ENCODE data around the gene PHF8.
A peak's percentile ranks its signal among the peaks of the same experiment; 100 is the strongest.

The PHF8 gene

DNA sequence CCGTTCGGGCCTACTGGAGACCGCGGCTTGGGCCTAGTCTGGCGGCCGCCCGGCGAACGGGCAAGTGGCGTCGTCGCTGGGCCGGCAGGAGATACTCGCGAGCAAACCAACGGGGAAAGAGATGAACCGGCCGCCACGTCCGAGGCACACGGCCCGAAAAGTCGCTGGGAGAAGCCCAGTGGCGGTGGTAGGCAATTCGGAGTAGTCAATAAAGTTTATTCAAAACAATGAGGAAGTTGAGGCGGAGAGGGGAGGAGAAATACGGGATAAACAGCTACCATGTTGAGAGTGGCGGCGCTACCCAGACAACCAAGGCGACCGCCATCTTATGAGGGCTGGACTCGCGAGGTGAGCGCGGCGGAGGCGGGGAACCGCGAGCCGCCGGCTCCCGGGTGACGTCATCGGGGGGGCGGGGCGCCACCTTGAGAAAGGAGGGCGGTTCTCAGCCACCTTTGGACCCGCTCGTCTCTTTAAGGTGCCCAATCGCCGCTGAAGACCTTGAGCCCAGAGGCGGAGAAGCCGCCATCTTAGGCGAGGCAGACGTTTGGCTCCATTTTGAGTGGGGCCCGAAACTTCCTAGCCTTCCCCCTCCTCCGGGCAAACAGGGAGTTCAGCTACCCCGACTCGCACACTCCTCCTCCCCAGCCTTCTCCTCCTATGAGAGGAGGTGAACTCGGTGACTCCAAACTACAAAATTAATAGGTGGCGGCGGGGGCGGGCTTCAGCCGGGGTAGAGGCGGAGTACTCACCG is at the start of gene PHF8:
TSS of gene PHF8 (minus strand) at position 348 of the 751 bp plus-strand sequence. CDS start 1,745 bp downstream, outside the sequence.
- peak; percentile 95 for DNase-seq

DNA sequence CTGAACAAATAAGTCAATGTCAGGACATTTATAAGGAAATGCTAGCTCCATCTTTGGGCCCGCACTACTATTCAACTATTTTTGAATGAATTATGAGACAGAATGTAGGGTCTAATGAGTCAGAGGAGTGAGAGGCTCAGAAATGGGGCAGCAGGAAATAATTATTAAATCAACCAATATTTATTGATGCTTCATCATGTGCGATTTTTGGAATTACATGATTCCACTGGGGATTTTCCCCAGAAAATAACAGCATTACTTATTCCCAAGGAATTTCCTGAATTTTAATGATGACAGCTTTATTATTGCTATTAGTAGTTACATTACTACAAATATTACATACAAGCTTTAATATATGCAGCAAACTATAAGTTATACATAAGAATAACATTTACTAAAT is 49.3 kb upstream of the PHF8 start:
- DNase-seq, result no peak

DNA sequence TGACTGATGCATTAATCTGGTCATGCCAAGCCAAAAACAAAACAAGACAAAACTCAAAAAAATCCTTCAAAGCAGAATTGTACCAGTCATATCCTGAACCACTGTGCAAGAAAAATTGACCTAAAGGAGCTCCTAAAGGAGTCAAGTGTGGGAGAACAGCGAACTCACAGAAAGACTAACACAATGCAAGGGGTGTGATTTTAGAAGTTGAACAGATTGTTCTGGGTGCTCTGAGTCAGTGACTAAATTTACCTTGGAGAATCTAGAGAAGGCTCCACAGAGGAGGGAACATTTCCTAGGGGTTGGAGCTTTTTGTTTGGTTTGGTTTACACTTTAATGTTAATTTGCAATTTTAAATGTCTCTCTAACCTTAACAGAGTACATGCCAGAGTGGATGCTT is 48.9 kb upstream of the PHF8 start:
- DNase-seq, result no peak

GRCh38 chrX:54090880-54091279 is 46.6 kb upstream of the PHF8 start:
- DNase-seq, result no peak

- no peak for DNase-seq
Observed at GRCh38 chrX:54089191-54089590, 44.9 kb upstream of the PHF8 start.

GRCh38 chrX:54087661-54088060 is 43.4 kb upstream of the PHF8 start:
- DNase-seq, result no peak

DNA sequence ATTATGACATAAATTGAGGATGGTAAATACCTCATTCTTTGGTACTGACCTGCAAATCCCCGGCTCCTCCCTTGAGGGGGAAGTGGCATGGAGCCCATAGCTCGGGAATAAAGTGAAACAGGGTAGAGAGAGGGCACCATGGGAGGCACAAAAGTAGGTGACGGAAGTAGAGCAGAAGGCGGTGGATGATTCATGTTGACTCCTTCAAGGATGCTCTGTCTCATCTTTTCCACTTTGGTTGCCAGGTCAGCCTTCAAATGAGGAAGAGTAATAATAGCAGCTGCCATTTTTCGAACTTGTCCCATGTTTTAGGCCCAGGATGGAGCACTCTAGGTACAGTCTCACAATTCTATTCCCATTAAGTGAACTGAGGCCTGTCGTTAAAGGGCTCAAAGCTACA is 41.4 kb upstream of the PHF8 start:
- DNase-seq, result no peak

GRCh38 chrX:54076903-54077302 is 32.6 kb upstream of the PHF8 start:
- no peak for DNase-seq

DNA sequence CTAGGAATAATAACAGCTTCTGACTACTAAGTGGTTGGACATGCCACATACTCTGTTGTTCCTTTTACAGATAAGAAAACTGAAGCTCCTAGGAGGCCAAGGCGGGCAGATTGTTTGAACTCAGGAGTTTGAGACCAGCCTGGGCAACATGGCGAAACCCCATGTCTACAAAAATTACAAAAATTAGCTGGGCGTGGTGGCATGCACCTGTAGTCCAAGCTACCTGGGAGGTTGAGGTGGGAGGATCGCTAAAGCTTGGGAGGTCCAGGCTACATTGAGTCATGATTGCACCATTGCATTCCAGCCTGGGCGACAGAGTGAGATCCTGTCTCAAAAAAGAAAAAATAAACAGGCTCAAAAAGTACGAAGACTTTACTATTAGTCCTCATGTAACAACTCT is 30.6 kb upstream of the PHF8 start:
- no peak for DNase-seq

GRCh38 chrX:54067766-54068165 is 23.5 kb upstream of the PHF8 start:
- DNase-seq, result no peak

- no peak for DNase-seq
Observed at GRCh38 chrX:54066841-54067240, 22.6 kb upstream of the PHF8 start.

DNA sequence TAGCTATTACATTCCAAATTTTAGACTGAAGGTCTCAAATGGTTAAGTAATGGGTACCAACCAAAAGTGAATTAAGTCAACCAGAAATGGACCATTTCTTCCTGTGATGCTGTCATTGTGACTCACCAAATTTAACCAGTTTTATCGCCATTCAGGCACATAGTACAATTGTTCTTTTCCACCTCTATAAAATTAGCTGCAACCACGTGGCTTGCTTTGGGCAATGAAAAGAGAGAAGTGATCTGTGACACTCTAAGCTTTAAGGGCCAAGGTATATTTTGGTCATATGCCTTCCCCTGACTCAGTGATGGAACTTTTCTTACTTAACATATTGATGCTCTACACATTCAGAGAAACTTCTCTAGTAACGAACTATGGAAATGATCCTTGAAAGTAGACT is 20.3 kb upstream of the PHF8 start:
- DNase-seq, result no peak

DNA sequence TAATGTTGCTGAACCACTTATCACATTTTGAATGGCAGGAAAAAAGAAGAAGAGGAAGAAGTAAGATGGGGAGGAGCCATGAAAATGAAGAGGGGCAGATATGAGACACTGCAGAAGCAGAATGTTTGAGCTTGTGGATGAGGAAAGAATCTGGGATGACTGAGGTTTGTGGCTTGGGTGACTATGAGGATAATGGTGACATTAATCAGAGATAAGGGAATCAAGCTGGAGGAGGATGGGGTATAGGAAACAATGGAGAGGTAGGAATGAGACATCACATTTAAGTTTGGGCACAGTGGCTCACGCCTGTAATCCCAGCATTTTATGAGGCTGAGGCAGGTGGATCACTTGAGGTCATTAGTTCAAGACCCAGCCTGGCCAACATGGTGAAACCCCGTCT is 19.1 kb upstream of the PHF8 start:
- no peak for DNase-seq

DNA sequence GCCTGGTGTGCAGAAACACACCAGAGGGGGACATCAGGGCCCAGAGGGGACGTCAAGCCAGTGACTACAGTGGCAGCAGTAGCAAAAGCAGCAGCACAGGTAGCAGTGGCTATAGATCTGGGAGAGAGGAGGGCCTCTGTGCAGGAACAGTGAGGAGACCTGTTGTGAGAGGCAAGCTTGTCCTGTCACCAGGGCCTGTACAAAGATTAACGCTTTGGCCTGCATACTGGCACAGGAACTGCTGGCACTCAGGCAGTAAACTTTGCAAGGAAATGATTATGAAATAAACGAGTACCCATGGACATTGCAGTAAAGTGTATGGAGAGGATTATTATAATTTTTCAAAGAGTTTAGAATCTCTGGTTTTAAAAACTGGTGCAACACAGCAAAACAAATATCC is 5.5 kb upstream of the PHF8 start:
- no peak for DNase-seq

- DNase-seq, result no peak
Observed at GRCh38 chrX:54048412-54048811, 4.1 kb upstream of the PHF8 start.

DNA sequence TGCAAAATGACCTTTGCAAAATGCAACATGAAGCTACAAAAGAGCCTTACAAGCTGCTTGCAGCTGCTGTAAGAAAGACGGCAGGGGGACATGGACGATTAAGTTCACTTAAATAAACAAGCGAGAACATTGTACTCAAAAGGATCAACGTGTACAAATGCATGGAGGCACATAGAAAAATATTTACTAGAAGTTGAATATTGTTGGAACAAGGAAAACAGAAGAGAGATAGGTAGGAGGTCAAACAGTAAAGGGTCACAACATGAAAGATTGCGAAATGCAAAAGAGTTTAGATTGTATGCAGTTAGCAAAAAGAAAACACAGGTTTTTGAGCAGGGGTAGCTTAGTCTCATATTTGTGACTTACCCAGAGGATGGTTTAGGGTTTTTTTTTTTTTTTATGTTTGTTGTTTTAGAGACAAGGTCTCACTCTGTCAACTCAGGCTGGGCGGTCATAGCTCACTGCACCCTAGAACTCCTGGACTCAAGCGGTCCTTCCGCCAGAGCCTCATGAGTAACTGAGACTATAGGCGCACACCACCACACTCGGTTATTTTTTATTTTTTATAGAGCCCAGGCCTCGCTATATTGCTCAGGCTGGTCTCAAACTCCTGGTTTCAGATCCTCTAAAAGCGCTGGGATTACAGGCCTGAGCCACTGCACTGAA is 1.4 kb upstream of the PHF8 start:
- DNase-seq, result no peak

GRCh38 chrX:54044877-54045338 is 635 bp upstream of the PHF8 start:
- peak; percentile 54 for DNase-seq

DNA sequence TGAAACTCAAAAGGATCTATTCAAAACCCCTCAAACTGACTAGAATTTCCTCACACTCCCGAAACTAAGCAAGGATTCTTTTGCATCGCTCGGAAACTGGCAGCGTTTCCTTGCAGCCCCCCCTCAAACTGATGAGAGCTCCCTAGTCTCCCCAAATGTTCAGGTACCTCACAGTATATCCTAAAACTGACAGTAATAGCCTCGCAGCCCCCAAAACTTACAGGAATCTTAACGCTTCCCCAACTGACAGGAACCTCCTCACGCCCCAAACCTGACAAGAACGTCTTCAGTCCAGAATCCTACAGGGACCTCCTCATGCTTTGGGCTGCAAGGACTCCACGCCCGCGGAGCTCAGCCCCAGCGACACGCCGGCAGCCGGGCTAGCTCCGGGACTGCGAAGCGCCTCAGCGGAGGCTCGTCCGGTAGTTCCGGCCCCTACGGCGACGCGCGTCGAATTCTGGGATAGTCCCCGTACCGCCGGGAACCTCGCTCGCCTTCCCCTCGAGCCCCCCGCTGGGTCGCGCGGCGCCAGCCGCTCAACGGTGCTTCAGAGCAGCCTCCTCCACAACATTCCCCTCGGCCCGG is 640 bp downstream of the PHF8 start:
- DNase-seq, result no peak

DNA sequence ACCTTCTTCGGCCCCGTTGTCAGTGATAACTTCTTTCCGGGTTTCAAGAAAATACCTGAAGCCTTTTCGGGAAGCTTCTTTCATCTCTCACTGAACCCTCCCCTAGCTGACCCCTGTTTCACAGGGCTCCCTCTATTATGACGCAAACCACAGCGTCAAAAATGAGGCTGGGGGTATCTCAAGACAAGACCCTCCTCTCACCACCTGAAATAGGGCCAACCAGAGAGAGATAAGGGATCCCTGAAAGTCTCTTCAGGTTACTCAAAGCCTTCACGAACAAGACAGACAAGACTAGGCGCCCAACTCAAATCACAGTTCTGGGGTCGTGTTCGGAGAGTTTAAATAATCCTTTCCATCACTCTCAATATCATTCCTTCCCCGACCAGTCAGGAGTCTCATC is 1.2 kb downstream of the PHF8 start:
- no peak for DNase-seq

- DNase-seq, result peak; percentile 19
Observed at GRCh38 chrX:54042609-54043021, 1.7 kb downstream of the PHF8 start.

DNA sequence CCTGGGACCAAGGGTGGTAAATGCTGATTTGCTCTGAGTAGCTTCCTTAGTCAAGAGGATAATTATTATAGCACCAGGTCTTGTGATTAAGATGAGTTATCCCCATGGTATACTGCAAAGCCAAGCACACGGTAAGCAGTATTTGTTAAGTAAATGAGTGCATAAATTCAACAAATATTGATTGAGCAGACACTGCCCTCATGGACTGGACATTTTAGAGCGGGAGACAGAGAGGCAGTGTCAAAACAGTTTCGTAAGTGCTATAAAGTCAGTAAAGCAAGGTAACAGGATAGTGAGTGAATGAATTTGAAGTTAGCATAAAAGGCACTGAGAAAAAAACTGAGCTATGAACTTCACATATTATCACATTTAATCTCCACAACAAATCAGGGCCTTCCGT is 13.9 kb downstream of the PHF8 start:
- peak; percentile 24 for DNase-seq

DNA sequence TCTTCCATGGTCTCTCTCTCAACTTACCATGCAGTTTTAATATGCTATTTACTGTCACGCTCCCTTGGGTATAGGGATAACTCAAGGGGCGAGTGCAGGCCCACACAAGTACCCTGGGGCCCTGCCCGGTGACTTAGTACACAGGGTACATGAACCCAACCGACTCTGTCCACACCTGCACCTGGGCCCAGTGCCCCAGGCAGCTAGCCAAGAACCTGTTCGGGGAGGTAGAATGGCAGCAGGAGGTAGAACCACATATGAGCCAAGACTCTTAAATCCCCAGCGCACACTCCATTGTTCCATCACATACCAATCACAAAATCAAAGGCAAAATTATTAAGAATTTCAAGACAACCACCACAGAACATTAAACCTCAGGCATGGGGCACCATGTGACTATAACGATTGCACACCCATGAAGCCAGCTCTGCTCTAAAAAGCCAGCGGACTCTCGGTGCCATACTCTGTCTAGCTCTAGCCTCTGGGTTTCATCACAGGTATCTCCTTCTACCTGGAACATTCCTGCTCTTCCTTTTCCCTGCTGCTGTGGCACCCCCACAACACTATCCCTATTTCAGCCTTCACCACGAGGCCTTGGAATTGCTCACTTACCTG is 14.6 kb downstream of the PHF8 start:
- peak; percentile 82 for DNase-seq

- no peak for DNase-seq
Observed at GRCh38 chrX:54024350-54024749, 19.9 kb downstream of the PHF8 start.
